ENCODE measurements around the gene FOXP1.
"Not testable (repeated sequence)": the region's sequence is repeated elsewhere in the genome, so short reads cannot be mapped to it uniquely, and the experiment has no call there.

The FOXP1 gene

DNA sequence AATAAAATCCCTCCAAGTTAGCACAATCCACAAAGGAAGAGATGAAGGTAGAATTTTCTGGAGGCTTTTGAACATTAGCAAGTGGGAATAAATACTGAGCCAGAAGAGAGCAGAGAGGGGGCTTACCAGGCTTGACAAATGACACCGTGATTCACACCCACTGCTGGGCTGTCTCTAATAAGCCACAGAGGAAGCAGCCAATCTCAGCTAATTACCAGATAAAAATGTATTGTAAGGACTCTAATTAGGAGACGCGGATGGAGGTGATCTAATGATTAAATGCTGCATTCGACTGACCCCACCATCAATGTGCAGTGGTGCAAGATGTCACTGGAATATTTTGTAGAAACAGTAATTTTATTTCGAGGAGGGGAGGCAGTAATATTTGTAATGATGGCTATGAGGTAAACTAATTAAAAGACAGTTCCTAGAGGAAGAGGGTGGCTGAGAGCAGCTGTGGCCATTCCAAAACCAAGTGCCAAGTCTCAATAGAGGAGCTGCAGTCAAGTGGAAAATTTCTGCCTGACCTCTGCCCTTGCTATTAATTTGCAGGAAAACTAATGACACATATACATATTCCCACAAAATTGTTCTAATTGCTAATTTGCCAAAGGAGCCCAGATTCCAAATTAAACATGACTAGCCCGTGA, 602.2 kb downstream of the FOXP1 start:
- no peak for DNase-seq

DNA sequence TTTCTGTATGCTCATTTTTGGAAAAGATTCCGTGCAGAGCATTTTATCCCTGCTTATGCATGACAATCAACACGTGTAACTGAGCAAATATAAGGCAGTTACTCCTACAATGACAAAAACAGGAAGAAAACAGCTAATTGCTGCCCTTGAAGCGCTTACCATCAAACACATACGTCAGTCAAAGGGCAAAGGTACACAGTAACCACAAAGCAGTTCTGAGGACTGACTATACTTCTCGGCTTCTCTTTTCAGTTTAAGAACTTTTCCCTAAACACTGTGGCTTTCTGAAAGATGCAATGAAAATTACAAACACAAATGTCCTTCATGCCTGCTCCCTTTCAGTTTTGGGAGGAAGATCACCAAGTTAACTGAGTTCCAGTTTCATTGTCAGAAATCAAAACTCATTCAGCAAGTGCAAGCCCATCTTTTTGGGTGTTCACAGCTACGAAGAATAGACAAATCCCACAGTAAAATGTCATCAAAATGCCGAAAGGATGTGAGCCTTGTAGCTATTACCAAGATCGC, 602.8 kb downstream of the FOXP1 start:
- DNase-seq = no peak

DNA sequence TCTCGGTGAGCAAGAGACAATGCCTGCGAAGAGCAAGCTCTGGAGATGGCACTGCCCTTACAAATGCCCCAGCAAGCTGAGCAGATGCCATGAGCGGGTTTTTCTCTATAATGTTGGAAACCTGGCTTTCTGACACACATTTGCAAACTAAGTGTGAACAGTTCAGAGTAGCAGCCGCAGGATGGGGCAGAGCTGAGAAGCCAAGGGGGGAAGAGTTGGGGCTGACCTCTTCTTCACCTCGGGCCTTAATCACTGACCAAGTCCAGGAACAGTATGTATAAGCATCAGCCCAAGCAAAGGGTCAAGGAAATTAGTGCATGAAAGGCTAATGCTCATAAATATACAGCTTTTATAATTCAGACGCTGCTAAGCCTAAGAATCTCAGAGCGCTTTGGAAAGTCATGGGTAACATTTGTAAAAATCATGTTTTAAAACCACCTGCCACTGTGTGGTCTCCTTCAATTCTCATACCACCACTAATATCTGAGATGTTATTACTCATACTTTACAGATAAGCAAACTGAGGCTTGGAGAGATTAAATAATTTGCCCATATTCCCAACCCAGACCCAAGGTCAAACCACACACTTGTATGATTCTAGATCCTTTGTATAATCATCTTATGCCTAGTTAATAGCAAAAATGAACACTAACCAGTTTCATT, 603.4 kb downstream of the FOXP1 start:
- DNase-seq = no peak

DNA sequence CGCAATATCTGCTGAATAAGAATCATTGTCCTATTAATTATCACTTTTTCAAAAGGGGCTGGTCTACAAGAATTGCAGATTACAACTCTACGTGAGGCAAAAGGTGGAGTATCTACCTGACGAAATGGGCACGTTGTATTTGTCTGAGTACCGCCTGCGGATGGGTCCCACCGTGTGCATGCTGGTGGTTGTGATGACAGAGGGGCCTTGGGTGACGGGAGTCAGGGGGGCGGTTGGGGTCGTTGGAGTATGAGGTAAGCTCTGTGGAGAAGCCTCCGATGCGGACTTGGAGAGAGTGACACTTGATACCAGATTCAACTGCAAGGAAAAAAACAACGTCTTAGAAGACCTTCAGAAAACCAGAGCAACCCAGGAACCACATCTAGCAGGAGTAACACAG, 605.8 kb downstream of the FOXP1 start:
- DNase-seq = no peak

DNA sequence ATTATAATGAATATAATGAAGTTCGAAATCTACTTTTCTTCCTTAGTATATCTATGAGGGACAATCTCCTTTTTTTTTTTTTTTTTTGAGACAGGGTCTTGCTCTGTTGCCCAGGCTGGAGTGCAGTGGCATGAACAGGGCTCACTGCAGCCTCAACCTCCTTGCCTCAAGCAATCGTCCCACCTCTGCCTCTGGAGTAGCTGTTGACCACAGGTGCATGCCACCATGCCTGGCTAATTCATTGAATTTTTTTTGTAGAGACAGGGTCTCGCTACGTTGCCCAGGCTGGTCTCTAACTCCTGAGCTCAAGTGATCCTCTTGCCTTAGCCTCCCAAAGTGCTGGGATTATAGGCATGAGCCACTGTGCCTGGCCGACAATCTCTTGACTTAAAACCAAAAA, 607.5 kb downstream of the FOXP1 start:
- not testable (repeated sequence) for DNase-seq

DNA sequence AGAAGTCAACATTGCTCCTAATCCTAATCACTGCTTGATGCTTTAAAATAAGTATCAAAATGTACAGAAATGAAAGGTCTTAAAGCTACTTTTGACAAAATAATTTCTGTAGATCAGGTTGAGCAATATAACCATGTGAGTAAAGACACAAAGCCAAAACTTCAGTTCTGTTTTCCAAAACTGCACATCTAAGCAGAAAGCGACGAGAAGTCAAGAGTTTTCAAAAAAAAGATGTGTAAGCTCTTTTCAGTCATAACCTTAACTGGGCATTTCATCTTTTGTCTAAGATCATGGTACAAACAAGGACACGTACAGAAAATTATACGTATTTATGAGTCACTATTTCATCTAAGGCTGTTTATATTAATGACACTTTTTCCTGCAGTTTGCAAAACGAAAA, 608.8 kb downstream of the FOXP1 start:
- DNase-seq = no peak

DNA sequence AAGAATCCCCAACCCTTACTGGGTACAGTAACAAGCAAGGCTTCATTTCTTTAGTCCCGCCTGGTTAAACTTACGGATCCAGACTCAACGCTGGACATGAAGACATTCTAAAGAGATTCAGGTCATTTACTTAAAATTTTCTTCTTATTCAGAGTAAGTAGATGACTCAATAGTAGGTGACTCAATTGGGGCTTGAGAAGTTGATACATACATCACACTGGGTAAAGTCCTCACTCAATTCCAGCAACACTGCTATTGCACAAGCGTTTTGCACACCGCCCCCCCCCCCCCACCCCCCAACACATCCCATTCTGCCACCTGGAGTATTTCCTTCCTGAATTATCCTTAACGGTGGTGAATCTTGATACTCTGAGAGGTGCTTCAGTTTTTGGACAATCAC, 610.0 kb downstream of the FOXP1 start:
- DNase-seq = no peak

DNA sequence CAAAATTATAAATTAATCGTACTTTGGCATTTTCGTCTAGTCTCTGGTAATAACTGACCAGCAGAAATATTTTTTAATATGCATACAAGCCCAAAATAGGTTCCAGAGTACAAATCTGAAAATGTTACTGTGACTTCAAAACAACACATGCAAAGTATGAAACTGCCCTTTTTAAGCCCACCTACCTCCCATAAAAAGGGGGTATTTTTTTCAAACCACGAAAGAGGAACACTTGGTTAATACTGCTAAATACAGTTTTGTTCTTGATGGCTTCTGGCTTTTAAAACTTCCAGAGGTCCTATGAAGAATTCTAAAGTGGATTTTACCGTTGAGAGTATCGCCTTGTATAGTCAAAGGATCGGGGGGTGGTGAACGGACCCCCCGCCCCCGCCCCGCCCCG, 610.7 kb downstream of the FOXP1 start:
- DNase-seq = no peak

DNA sequence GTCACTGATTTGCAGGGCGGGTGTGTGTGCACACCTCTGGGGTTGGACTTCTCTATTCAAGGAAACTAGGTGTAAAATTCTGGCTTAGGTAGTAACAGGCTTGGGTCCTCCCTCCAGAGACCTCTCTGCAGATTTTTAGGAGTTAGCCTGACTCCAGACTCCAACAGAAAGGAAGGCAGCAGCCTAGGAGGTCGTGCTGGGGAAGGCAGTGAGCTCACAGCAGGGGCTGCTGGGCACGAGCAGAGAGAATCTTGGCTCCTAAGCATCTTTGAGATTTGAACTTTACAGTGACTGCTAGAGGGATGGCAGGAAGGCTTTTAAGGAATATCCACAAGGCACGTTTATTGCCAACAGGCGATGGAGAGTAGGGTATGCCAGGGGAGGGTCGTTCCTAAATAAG, 612.6 kb downstream of the FOXP1 start:
- DNase-seq = no peak

DNA sequence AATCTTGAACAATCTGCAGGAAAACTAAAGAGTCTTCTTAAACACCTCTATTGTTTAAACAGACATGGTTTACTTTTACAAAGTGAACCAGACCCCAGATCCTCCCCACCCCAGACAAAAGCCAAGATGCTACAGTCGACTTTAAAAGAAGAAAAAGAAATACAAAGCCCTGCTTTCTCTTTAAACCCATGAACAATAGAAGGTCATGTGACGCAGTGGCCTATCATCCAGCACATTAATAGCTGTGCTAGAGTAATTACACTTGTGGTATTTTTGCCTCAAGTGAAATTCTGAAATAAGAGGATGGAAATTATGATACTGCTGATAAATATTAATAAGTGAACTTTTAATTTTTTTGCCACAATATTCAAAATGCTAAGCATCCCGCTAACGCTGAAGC, 613.4 kb downstream of the FOXP1 start:
- no peak for DNase-seq

DNA sequence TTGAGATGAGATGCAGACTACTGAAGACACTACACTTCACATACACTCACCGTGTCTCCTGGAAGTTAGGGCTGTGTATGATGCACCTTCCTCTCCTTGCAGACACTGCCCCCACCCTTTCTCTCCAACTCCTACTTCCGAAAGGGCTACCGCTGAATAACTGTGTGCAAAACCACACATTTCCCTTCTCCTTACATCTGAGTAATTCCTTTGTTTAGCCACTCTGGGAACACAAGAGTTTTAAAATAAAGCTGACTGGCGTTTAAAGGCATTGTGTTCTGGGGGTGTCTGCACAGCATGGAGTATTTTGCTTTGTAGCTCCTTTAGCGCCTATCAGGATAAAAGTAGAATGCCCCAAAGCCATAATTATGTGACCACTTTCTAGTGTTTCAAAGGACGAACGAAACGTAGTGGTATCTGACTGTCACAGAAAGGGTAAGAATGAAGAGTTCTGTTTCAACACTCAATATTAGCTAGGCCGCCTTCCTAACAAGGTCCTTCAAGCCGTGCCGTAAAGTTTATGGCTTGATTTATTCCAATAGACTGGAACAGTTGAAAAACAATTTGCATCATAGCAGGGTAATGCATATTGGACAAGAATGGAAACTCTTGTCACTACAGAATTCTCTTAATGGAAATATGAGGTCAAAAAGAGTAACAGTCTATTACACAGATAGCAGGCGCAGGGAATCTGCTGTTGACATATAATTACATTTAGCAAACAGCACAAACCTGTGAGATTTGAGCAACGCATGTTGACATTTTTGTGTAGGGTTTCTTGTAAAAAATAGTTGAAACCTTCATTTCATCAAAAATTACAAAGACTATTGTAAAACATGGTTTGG, 619.9 kb downstream of the FOXP1 start:
- DNase-seq = no peak

DNA sequence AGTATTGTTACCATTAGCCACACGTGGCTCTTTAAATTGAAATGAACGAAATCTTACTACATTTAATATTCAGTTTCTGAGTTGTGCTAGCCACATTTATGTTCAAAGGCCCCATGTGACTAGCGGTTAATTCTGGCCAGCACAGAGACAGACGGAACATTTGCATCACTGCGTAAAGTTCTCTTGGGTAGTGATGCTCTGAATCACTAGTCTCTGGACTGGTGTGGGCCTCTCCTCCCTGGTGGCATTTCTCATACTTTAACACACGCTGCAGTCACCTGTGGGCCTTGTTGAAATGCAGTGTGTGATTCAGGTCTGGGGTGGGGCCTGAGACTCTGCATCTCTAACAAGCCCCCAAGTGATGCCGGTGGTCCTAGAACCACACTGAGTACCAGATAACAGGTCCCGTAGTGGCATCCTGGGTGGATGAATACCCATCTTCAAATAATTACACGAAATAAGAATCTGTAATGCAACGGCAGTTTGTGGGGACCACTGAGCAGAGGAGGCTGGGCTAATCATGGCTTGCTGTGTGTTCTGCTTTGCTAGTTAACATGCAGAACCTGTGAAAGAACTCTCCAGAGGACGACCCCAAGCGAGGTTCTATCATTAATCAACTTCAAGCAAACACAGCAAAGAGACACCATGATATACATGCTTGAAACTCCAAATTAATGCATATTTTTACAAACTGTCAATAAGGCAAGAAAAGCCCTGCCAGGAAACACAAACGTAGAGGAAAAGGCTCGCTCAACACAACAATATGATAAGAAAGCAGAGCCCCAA, 623.8 kb downstream of the FOXP1 start:
- no peak for DNase-seq

DNA sequence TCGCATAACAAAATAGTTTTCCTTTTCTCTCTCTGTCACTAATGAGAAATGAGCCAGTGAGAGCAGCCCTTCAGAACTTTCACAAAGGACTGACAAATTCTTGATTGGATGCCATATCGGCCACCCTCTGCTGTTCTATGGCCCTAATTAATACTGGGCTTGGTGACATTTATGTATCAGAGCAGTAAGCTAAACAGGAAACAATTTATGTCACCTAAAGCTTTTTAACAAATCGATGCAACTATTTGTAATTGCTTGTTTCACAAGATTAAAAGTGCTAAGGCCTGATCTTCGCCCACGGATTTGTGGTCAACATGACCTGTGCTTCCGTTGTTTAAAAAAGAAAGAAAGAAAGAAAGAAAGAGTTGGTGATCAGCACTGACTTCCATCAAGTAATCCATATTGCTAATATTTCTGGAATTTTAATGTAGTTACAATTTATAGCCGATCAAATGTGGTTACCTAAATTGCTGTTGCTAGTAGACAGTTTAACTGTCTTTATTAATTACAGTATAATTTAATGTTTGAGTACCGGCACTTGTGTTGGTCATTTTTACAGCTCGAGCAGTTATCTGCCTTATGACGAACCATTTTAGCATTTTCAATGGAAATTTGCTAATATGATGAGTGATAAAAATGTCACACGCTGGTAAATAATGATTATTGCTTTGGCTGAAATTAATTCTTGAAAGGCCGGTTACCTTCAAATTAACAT, 631.3 kb downstream of the FOXP1 start:
- DNase-seq = no peak

DNA sequence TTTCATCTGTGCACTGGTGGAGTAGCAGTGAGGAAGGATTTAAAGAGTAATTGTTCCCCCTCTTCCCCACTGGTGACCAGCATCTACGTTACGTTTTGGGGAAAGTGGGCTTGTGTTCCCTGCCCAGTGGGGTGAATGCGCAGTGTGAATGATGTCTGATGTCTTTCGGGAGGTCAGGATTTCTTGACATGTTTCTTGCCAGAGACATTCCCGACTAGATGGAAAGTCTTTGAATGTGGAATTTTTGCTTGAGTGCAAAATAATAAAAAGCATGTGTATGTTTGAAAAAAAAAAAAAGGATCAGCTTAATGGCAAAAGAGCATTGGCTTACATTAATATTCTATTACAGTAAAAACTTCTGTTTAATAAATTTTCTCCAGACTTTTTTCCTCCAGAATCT, 632.2 kb downstream of the FOXP1 start:
- DNase-seq = no peak

DNA sequence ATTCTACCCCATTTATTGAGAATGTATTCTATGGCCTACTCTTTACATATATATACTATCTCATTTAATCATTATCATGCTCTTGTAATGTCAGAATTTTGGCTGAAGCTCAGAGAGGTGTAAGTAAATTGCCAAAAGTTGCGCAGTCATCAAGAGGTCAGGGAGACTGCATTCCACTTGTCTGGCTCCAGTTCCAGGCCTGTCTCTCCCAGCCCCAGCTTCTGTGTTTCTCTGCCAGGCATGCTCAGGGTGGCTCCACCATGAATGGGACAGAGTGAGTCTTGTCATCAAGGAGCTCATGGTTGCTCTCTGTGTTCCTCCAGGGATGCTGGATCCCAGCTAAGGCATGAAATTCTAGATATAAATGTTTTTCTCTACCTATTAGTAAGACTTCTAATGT, 635.9 kb downstream of the FOXP1 start:
- DNase-seq = no peak

DNA sequence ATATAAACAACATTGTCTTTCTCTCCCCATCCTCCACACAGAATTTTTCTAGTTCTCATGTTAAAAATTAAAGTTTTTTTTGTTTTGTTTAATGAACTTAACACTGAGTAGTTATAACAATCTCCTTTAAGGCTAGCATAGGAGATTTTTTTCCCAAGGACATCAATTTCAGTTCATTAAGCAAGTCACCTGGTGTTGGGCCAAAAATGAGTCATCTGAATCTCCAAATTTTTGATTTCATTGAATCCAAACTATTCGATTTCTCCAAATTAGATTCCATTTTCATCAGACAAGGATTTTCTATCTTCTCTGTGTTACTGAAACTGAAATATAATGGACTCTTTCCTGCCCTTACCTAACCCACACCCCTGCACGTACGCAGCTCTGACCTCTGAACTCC, 639.6 kb downstream of the FOXP1 start:
- DNase-seq = no peak

DNA sequence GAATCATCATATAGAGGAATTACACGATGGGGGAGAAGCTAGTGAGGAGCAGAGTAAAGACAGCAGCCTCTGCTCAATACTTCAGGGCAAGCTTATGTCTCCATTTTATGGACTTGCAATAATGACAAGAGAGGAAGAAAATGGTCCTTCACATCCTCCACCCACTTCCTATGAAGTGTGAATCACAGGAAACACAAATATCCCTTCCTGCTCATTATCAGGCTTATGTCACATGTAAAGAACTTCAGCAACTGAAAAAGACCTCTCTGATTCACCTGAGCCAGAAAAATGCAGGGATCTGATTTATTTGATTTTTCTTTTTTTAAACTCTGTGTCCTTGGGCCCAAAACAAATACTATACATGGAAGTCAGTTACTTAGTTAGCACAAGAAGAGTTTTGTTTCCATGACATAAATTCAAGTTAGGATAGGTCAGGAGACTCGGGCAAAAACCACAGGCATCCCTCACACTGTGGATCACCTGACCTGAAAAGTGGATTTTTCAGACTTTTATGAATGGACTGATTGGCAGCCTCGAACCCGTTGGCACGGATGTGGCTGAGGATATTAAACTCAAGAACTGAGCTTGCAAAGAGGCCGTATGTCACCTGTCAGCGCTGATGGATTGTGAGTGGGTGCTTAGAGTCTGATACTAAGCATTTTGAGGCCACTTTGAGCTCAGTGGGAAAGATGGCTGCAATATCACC, 650.3 kb downstream of the FOXP1 start:
- DNase-seq = no peak

DNA sequence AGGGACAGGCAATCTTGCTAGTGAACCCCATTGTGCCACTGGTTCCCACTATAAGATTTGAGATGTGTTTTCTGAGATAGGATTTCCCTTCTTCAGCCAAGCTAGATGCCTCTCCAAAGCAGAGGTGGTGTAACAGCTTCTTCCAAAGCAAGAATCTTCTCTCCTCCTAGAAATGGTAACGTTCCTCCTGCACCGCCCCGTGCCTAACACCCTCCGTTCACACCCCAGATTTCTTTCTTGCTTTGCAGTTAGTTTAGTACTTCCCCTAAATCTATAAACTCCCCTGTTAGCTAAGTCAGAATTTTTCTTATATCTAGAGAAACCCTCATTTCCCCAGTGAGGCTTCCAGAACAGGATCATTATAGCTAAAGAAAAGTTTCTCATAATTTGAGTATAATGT, 653.5 kb downstream of the FOXP1 start:
- no peak for DNase-seq

DNA sequence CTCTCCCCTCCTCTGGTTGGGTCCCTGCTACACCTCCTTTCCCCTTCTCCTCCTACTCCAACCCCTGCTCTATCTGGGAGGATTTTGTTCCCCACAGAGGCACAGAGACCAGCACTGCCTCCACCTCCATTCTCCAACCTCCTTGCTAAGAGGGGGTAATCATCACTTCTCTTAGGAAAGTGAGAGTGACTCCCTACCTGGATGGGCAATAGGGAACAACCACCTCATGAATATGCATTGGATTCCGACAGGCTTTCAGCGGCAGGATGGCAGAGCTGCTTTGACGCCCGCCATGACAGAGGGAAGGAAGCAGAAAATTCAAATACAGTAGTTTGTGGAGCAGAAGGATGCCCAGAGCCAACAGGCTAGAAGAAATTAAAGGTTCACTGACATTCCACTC, 656.3 kb downstream of the FOXP1 start:
- no peak for DNase-seq

DNA sequence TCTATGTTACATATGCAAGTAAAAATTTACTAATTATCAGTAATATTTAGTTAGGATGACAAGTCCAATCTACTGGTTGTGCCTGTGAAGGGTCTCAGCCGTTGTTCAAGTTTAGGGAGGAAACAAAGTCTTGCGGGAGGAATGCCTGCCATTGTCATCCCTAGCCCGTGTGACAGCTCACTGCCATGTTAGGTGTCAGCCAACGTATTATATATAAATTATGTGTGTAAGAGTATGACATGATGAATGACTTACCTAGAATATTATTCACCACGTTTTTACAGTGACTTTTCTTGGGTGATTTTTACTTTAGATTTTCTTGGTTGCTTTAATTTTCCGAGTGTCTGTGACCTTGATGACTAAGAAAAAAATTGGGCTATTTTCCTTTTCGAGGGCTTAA, 656.7 kb downstream of the FOXP1 start:
- DNase-seq = no peak

DNA sequence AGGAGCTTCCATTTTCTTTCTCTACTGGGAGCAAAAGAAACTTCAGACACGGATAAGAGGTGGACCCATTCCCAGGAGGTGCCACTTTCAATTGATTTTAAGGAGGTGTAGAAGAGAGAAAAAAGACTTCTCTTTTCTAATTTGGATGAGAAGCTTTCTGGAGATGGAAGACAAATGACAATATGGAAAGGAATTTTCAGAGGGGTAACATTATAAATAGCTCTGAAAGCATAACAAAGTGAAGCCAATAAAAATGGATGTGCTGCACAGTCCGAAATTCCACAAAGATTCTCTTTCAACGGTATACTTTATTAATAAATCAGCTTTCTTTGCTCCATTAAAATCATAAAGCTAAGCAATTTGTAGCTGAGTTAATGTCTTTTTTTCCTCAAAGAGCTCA, 663.9 kb downstream of the FOXP1 start:
- no peak for DNase-seq

DNA sequence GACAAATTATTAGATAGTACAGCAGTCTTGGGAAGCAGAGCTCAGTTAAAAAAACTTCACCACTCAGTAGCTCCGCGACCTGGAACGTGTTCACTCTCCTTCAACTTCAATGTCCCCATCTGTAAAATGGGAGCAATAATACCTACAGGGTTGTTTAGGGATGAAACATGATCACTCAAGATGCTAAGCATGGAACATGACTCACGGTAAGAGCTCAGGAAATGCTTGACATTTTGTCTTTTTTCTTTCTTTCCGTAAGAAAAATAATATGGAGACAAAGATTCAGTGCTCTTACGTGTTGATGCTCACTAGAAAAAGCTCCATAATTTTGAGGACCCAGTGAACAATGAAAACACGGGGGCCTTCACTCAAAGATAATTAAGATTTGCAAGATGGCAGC, 664.4 kb downstream of the FOXP1 start:
- DNase-seq = no peak
